Esophagus squamous epithelium (tissue), 5 donors: Measurements from ENCODE around the gene ATG14. TPM values are rescaled to one million over a fixed set of nuclear protein-coding genes. Genes with fewer than 3 reads are reported as not detected.

Source experiments
- DNase-seq: peaks from one replicate; lab custom pipeline; 2025; lab: John Stamatoyannopoulos, UW
- H3K27ac ChIP-seq, 4 donors: fragments of 200-600 bp; sonication (generic); one replicate each; pipeline ENCODE4 v1.5.1; 2016 to 2019; ENCODE audit warnings: mild to moderate bottlenecking in 1 of 4
- H3K27me3 ChIP-seq, 4 donors: fragments of 200-600 bp; sonication (generic); 1 replicate in 3 of 4; 2 replicates in 1 of 4; pipeline versions ENCODE4 v1.5.1 to v1.6.0; 2017 to 2021; ENCODE audit warnings: antibody characterized with exemption in 1 of 4
- H3K36me3 ChIP-seq, 3 donors: fragments of 200-600 bp; sonication (generic); one replicate each; pipeline ENCODE4 v1.5.1; 2016 to 2019
- H3K4me1 ChIP-seq, 3 donors: fragments of 200-600 bp; sonication (generic); one replicate each; pipeline ENCODE4 v1.5.1; 2017 to 2019
- H3K4me3 ChIP-seq, 4 donors: fragments of 200-600 bp; sonication (generic); 1 replicate in 3 of 4; 2 replicates in 1 of 4; pipeline ENCODE4 v1.5.1; 2016 to 2019; ENCODE audit warnings: mild to moderate bottlenecking in 2 of 4, moderate library complexity in 1 of 4
- H3K9me3 ChIP-seq, 3 donors: fragments of 200-600 bp; sonication (generic); one replicate each; pipeline ENCODE4 v1.5.1; 2016 to 2019
- CTCF ChIP-seq, 6 experiments: fragments of 450-650 bp in 4 of 6; fragments of 200-600 bp in 2 of 6; sonication (generic) in 2 of 6; IDR thresholded peaks; one replicate each; pipeline ENCODE4 v1.5.1; 2016 to 2019; ENCODE audit warnings: antibody characterized with exemption in 6 of 6, mild to moderate bottlenecking in 4 of 6, moderate library complexity in 4 of 6
- POLR2A ChIP-seq, 4 donors: fragments of 450-650 bp; IDR thresholded peaks; one replicate each; pipeline ENCODE4 v1.6.1; 2017; ENCODE audit warnings: antibody characterized with exemption in 4 of 4, mild to moderate bottlenecking in 4 of 4, moderate library complexity in 3 of 4
- WGBS, 2 donors: methylation state at CpG; one replicate each; pipeline ENCODE4 v1.1.5; 2018; 5-methylcytosine and 5-hydroxymethylcytosine counted together
- intact Hi-C: fragments of 100-400 bp; cut with DNase I; formaldehyde crosslinking; loops from one replicate; pipeline ENCODE4 v1.15.0; 2022
- total RNA-seq, 4 donors: library from RNA; depleted of rRNA; stranded (reverse); fragments of >200 nt; gene quantifications; one replicate each; pipeline ENCODE4 v1.1.0, GENCODE V29; 2016
- donor health status: DM: yes; HTN: yes; CAD: no.

ATG14 gene
- total RNA-seq, 4 donors from 2014 or later = 4.6 to 12.8 (median 7.5) TPM

GRCh38 chr14:55432628-55433027 is 21.0 kb upstream of the ATG14 start:
- Histone ChIP-seq H3K27me3 (peaks cover 0 to 8% (median 0%) of the 10 kb centered on the region in 4 donors), H3K4me3 (no peak overlapping the region), H3K4me1 (peaks cover 0 to 15% (median 0%) of the 10 kb centered on the region in 3 donors), H3K9me3 (no peaks in the 10 kb centered on the region), H3K27ac (no peak overlapping the region), H3K36me3 (no peaks in the 10 kb centered on the region)
- intact Hi-C loops = loop anchor here (5.0 kb wide), 1 partner anchor 185 kb away; no protein-coding TSS in a partner anchor
- WGBS, 2 donors = 73 to 82% methylated on average over 3 of the region's 3 CpGs
- DNase-seq = no peak
- no peak for TF ChIP-seq CTCF (IDR thresholded peaks at IDR 0.05)
- no peak for TF ChIP-seq POLR2A (IDR thresholded peaks at IDR 0.05)

- peak overlapping the region in 2 of 4 donors; percentile 29 to 45 for H3K27ac ChIP-seq
- no peak overlapping the region for H3K4me3 ChIP-seq
- peaks cover 0 to 15% (median 0%) of the 10 kb centered on the region in 3 donors for H3K4me1 ChIP-seq
- no peaks in the 10 kb centered on the region for H3K36me3 ChIP-seq
- TF ChIP-seq POLR2A (IDR thresholded peaks at IDR 0.05) (no peak), CTCF (IDR thresholded peaks at IDR 0.05) (peak in 5 of 6 experiments; percentile 3 to 62 (median 26))
- 0% methylated on average over 1 of the region's 1 CpG for WGBS, 2 donors
- no peaks in the 10 kb centered on the region for H3K27me3 ChIP-seq
- intact Hi-C loops = loop anchor here (5.0 kb wide), 1 partner anchor 183 kb away; no protein-coding TSS in a partner anchor
- DNase-seq = no peak
- H3K9me3 ChIP-seq = no peaks in the 10 kb centered on the region
Observed at GRCh38 chr14:55430024-55430690, 18.5 kb upstream of the ATG14 start.

- Histone ChIP-seq H3K4me3 (no peak overlapping the region), H3K36me3 (no peaks in the 10 kb centered on the region), H3K27ac (no peak overlapping the region), H3K9me3 (no peaks in the 10 kb centered on the region), H3K4me1 (peaks cover 0 to 15% (median 0%) of the 10 kb centered on the region in 3 donors), H3K27me3 (no peaks in the 10 kb centered on the region)
- DNase-seq = no peak
- WGBS, 2 donors = 76 to 84% methylated on average over 4 to 6 of the region's 7 CpGs
- intact Hi-C loops = no loop called here
- TF ChIP-seq POLR2A (IDR thresholded peaks at IDR 0.05) (no peak), CTCF (IDR thresholded peaks at IDR 0.05) (no peak)
Observed at GRCh38 chr14:55427439-55427838, 15.8 kb upstream of the ATG14 start.

- intact Hi-C loops = no loop called here
- 74 to 76% methylated on average over 4 of the region's 4 CpGs for WGBS, 2 donors
- H3K4me1 ChIP-seq = peaks cover 0 to 15% (median 0%) of the 10 kb centered on the region in 3 donors
- no peak overlapping the region for H3K27ac ChIP-seq
- no peak for TF ChIP-seq CTCF (IDR thresholded peaks at IDR 0.05)
- no peaks in the 10 kb centered on the region for H3K27me3 ChIP-seq
- no peak for DNase-seq
- H3K36me3 ChIP-seq = no peaks in the 10 kb centered on the region
- no peak overlapping the region for H3K4me3 ChIP-seq
- H3K9me3 ChIP-seq = no peaks in the 10 kb centered on the region
Observed at GRCh38 chr14:55426891-55427290, 15.3 kb upstream of the ATG14 start.

GRCh38 chr14:55425091-55425490 is 13.5 kb upstream of the ATG14 start:
- TF ChIP-seq POLR2A (IDR thresholded peaks at IDR 0.05) (no peak), CTCF (IDR thresholded peaks at IDR 0.05) (no peak)
- peaks cover 0 to 15% (median 0%) of the 10 kb centered on the region in 3 donors for H3K4me1 ChIP-seq
- intact Hi-C loops = no loop called here
- H3K27ac ChIP-seq = no peak overlapping the region
- no peaks in the 10 kb centered on the region for H3K36me3 ChIP-seq
- H3K9me3 ChIP-seq = no peaks in the 10 kb centered on the region
- H3K27me3 ChIP-seq = no peaks in the 10 kb centered on the region
- no peak for DNase-seq
- no peak overlapping the region for H3K4me3 ChIP-seq
- WGBS, 2 donors = 67 to 75% methylated on average over 1 of the region's 1 CpG
